ENCODE results near the gene C2CD4D.

- no peak for TF ChIP-seq CTCF (IDR thresholded peaks at IDR 0.05; ENCODE audit: insufficient read depth, low read depth, low read length)
- TF ChIP-seq EZH2 (IDR thresholded peaks at IDR 0.05; ENCODE audit: insufficient read depth, low read length): no peak
These were observed 7.1 kb upstream of the C2CD4D start for GRCh38 chr1:151846686-151847237.
